Activated naive CD4-positive, alpha-beta T cell (primary cell): ENCODE data around the gene IMP3.
"Not testable (repeated sequence)": the region's sequence is repeated elsewhere in the genome, so short reads cannot be mapped to it uniquely, and the experiment has no call there.

Experiments used
- DNase-seq, 4 experiments: peaks; one replicate each; lab custom pipeline; 2025; lab: John Stamatoyannopoulos, UW

The IMP3 gene

GRCh38 chr15:75650908-75651809 is 11.1 kb upstream of the IMP3 start:
- no peak for DNase-seq

DNA sequence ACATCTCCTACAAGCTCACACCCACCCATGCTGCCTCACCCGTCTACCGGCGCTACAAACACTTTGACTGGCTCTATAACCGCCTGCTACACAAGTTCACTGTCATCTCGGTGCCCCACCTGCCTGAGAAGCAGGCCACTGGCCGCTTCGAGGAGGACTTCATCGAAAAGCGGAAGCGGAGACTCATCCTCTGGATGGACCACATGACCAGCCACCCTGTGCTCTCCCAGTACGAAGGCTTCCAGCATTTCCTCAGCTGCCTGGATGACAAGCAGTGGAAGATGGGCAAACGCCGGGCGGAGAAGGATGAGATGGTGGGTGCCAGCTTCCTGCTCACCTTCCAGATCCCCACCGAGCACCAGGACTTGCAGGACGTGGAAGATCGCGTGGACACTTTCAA is 9.8 kb upstream of the IMP3 start:
- DNase-seq, result no peak

- DNase-seq, result no peak
Measured at GRCh38 chr15:75649045-75649761, 9.2 kb upstream of the IMP3 start.

DNA sequence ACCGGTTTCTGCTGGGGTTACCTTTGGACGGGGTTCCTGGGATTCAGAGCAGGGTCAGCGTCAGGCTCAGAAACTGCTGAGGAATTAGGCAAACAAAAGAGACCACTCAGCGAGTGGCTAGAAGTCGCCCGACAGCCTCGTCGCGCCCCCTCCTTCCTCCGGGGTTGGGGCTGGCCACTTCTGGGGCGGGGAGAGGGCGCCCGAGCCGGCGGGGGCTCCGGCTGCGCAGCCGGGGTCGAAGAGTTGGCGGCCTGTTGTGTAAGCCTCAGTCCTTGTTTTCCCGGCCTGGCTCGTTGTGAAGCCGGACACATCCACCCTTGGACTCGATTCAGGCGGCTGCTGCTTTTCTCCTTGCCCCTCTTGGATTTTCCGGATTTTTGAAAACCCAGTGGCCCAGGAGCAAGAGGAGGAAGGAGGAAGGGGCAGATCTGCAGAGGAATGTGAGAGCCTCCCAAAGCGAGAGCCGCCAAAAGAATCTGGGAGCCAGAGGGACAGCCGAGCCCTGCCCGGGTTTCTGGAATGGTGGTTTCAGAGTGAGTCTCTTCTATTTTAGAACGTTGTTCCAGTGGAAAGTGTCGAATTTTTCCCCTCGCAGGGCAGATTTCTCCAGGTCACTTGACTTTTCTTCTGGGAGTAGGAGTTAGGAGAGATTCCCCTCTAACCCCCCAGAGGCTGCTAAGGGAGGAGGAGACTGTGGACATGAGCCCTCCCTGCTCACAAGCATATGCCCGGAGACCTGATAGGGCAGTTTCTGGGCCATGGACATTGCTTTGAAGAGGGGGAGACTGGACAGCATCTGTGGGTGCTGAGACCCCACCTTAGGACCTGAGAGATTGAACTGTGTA is 8.4 kb upstream of the IMP3 start:
- DNase-seq, result no peak

GRCh38 chr15:75647370-75648155 is 7.5 kb upstream of the IMP3 start, which contains the start of gene SNX33:
Gene SNX33 (plus strand): TSS chr15:75647912. CDS start chr15:75649103, 1,191 bp downstream.
- DNase-seq, result peak in 2 of 4 experiments; percentile 17 to 21

DNA sequence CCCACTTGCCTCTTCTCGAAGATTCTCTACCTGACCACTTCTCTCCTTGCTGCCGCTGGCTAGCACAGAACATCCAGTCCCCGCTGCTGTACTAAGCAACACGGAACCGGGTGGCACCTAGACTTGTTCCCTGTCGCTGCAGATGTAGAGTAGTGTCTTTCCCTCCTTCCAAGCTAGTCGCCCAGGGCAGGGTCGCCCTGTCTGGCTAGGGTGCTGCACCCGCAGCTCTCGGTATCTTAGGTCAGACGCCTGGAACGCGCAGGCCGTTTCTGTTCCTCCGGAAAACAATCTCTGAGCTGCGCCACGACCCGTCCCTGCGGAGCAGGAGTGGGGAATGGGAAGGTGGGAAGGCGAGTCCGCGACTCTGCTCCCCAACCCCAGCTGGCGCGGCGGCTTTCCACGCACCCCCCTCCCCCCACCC is 6.9 kb upstream of the IMP3 start:
- no peak for DNase-seq

GRCh38 chr15:75646112-75646943 is 6.3 kb upstream of the IMP3 start:
- no peak for DNase-seq

GRCh38 chr15:75644376-75644775 is 4.4 kb upstream of the IMP3 start:
- no peak for DNase-seq

GRCh38 chr15:75641603-75642002 is 1.6 kb upstream of the IMP3 start:
- no peak for DNase-seq

DNA sequence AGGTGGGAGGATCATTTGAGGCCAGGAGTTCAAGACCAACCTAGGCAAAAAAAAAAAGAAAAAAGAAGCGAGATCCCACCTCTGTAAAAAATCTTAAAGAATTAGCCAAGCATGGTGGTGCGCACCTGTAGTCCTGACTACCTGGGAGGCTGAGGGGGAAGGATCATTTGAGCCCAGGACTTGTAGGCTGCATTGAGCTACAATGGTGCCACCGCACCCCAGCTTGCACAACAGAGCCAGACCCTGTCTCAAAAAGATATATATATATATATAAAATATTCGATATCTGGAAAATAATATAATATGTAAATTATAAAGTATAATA is 1.1 kb upstream of the IMP3 start:
- no peak for DNase-seq

- peak in 2 of 4 experiments; percentile 34 to 63 for DNase-seq
Measured at GRCh38 chr15:75640483-75641178, 607 bp upstream of the IMP3 start.

DNA sequence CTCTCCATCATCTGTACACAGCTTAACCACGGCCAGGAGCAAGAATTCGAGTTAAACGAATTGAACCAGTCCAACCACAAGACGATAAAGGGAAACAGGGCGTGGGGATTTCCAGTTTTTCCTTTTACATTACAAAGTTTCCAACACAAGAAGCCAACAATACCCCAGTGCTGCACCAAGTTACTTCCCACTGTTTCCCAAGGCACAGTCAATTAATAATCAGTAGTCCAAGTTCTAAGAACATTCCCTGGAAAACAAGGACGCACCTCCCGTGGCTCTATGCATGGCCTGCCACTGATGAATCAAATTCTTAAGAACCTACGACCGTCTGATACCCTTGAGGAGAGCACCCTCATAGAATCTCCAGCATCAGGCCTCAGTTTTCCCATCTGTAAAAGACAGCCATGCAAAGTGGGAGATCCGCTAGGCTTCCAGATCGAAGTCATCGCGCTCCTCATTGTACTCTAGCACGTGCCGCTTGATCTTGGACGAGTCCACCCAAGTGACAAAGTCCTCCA is 774 bp downstream of the IMP3 start:
- no peak for DNase-seq

DNA sequence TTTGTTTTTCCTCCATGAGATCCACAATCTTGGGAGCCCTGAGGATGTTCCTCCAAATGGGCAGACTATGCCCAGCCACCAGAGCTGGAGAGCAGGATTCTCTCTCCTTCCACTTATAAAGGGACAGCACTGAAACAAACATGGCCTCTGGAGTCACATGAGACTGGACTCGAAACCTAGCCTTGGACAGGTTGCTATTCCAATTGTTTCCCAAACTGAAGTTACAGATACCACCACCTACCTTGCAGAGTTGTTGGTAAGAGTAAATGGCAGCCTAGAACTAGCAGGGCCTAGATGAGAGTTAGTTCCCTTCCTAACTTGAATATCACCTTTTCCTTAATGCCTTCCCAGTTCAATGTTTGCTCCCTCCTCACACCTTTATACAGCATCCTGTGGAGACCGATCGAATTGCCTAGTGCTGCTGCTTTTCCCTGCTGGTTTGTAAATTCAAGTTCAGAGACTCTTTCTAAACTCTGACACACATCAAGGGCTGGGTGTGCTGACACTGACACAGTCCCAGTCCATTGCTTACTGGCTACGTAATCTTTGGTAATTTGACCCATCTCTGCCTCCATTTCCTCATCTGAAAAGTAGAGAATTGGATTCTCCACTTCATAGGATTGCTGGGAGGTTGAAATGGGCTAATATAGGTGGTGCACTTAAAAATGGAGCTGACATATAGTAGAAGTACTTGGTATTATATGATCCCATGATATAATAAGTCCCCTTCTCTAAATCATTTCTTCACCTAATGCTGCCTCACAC is 2.6 kb downstream of the IMP3 start:
- no peak for DNase-seq

- no peak for DNase-seq
Measured at GRCh38 chr15:75636026-75636425, 4.0 kb downstream of the IMP3 start.

DNA sequence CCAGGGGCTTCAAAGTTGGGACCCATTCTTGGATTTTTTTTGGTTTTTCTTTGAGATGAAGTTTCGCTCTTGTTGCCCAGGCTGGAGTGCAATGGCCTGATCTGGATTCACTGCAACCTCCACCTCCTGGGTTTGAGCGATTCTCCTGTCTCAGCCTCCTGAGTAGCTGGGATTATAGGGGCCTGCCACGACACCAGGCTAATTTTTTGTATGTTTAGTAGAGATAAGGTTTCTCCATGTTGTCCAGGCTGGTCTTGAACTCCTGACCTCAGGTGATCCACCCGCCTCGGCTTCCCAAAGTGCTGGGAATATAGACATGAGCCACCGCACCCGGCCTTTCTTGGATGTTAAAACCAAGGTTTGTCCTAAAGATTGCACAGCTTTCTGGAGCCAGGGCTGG is 6.1 kb downstream of the IMP3 start:
- DNase-seq, result not testable (repeated sequence)

DNA sequence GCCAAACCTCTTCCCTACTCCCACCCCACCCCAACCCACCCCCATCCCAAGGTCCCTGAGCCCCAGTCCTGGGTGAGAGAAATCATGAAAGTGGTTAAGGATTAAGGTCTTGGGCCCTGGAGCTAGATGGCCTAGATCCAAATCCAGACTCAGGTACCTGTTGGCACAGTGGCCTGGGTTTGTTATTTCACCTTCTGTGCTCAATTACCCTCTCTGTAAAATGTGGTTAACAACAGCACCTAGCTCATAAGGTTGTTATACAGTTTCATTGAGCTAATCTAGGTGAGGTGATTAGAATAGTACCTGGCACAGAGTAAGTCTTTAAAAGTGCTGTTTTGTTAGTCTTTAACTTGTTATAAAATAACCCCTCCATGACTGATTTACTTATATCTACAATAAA is 8.1 kb downstream of the IMP3 start:
- DNase-seq, result no peak

- DNase-seq, result peak; percentile 85 to 95 (median 88)
Measured at GRCh38 chr15:75625542-75626347, 14.3 kb downstream of the IMP3 start, which contains the start of gene SNUPN. Gene SNUPN (minus strand): TSS chr15:75625725. CDS start chr15:75621051, 4,674 bp downstream.

GRCh38 chr15:75622505-75622904 is 17.5 kb downstream of the IMP3 start:
- no peak for DNase-seq
